Embryonic facial prominence (tissue), 1 donor: ENCODE results near the gene SRPRA.
"Not testable (repeated sequence)": the region's sequence is repeated elsewhere in the genome, so short reads cannot be mapped to it uniquely, and the experiment has no call there.

Experiments used
- DNase-seq: peaks from one replicate; pipeline ENCODE4 v3.0.0-alpha.2; 2016; ENCODE audit errors: extremely low spot score

Gene SRPRA

DNA sequence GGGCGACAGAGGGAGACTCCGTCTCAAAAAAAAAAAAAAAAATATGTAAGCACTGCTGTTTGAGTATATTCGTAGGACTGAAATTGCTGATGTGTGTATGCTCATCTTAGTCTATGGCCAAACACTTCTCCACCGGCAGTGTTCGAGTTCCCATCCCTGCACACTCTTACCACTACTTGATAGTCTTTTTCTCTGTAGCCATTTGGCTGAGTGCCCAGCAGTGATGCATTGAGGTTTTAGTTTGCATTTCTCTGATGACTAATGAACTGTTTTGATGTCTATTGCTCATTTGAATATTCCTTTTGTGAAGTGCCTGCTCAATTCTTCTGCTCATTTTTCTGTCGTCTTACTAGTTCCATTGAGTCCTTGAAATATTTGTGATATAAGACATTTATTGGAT lies 16.1 kb upstream of the SRPRA start:
- DNase-seq = no peak

DNA sequence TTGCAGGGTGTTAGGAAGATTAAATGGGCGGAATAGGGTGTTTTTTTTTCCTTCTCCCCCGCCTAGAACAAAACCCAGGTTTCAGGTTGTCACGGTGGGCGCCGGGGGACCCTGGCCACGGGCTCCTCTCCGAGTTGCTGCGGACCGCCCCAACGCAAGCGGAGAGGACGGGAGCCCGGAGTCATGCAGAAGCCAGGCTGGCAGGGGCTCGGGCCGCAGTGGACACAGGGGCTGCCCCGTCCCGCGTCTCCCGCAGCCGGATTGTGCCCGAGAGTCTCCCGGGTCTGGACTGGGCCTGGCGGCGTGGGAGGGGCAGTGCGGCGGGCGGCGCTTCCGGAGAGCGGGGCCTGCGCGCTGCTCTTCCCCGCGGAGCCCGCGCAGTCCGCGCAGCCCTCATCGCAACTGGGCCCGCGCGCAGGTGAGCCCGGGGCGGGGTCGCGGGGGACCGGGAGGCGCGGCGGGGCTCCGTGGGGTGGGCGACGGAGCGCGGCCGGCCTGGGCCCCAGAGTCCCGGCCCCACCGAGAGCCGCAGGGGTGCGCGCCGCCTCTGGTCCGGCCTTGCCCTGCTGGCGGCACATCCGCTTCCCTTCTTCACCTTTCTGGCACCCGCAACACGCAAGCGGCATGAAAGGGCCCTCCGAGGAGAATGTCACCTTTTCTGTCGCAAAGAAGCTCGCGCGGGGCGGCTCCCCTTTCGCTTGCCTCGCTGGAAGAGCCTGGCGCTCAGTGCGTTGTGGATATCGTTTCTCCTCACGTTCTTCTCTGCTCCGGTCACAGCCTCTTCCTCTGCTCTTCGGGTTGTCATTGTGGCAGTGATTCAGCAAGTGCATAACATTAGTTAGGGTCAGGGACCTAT lies 14.3 kb upstream of the SRPRA start, which contains the start of gene TIRAP:
TSS of gene TIRAP (plus strand) at position 358 of the 856 bp plus-strand sequence. CDS start 7,802 bp downstream, outside the sequence.
- DNase-seq = peak; percentile 70

DNA sequence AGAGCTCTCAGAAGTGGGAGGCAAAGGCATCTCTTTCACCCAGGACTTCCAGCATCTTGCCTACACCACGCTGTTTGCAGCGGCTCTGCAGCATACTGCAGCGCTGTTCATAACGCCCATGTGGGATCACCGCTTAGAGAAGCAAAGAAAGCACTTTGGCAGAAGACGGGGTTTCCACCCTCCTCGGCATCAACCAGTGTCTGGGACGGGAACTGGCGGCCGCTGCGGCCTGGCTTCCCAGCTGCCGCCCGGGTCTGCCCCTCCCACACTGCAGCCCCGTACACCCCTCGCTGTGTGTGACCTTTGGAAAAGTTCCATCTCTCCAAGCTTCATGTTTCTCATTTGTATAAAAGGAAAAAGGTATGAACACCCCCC lies 13.7 kb upstream of the SRPRA start:
- DNase-seq = no peak

DNA sequence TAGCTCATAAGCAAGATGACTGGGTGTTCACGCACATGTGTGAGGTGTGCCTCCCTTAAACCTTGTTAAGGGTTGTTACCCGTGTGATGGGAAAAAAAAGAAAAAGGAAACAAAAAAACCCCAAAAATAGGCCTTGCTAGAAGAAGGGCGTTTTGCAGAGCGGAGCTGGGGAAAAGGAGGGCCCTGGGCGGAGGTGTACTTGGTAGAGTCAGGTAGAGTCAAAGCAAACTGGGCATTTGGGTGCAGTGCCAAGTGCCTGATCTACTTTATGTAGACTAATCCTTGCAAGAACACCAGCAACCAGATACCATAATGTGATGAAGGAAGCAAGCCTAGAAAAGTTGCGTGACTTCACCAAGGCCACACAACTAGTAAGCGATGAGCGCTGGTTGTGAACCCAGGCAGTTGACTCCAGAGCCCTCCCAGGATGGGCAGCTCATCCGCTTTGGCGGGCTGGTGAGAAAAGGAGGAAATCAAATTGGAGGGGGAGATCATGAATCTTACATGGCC lies 13.0 kb upstream of the SRPRA start:
- DNase-seq = no peak

DNA sequence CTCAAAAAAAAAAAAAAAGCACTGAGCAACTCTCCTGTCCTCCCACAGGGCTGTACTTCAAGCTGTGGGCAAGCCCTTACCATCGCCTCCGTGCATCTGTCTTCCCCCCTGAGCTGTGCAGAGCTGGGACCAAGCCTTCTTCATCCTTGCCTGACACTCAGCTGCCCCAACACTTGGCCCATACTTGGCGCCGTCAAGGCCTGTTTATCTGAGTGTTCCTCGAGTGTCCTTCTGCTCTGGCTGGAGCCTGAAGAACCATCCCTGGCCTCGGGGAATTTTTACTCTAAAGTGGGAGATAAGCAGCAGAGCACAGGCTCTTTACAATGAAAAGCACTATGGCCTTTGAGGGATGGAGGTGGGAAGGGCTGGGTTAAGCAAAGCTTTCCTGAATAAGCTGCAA lies 12.6 kb upstream of the SRPRA start:
- DNase-seq = no peak

DNA sequence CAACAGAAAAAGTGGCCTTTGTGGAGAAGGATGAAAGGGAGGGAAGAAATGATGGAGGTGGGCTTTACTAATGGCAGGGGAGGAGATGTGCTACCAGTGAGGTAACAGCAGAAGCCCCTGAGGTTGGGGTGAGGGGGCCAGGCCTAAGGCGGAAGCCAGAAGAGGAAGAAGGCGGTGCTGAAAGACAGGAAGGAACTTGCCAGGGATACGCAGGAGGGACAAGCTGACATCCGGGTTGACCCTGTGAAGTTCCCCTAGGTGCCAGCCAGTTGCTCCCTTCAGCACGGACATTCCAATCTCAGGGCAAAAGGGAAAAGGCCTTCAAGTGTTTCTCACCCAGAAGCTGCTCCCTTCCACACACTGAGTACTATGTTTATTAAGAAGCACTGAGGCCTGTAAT lies 11.9 kb upstream of the SRPRA start:
- DNase-seq = no peak

DNA sequence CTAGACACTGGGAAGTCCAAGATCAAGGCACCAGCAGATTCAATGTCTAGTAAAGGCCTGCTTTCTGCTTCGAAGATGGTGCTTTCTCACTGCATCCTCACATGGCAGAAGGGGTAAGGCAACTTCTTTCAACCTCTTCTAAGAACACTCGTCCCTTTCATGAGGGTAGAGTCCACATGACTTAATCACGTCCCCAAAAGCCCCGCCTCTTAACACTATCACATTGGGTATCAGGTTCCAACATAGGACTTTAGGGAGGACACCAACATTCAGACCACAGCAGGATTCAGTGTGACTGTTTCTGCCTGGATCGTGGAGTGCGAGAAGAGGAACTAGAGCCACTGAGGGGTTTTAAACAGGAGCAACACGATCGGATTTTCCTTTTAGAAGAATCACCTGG lies 10.5 kb upstream of the SRPRA start:
- DNase-seq = no peak

DNA sequence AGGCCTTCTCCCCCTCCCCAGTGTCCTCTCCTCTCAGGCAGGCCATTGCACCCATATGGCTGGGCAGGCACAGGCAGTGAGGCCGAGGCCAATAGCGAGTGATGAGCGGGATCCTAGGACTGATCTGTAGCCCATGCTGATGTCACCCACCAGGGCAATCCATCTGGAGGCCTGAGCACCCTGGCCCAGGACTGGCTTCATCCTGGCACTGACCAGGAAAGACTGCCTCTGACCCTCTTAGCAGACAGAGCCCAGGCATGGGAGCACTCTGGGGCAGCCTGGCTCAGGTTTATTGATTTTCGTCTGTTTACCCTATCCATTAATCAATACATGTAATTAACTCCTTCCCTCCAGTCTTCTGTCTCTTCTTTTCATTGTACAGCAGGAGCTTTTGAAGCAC lies 9.1 kb upstream of the SRPRA start:
- no peak for DNase-seq

DNA sequence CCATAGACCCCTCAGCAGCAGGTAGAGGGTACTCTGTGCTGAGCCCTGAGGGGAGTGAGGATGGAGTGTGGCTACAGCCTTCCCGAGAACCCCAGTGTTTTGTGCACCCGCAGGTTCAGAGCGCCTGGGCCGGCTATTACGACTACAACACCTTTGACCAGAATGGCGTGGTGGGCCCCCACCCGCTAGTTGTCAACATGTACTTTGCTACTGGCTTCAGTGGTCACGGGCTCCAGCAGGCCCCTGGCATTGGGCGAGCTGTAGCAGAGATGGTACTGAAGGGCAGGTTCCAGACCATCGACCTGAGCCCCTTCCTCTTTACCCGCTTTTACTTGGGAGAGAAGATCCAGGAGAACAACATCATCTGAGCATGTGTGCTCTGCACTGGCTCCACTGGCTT lies 8.6 kb upstream of the SRPRA start:
- no peak for DNase-seq

DNA sequence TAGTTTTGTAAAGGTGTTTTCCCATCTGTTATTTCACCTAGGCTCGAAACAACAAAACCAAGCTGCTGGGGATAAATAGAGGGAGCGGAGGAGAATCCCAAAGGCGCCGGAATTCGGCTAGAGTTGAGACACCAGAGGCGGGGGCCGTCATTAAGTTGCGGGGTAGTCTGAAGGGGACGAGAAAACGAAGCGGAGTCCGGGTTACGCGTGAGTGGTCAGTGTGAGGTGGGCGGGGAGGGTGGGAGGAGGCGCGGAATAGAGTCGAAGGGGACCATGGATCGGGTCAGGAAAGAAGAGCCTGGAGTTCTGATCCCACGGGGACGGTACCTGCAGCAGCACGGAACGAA lies 361 bp downstream of the SRPRA start:
- no peak for DNase-seq

DNA sequence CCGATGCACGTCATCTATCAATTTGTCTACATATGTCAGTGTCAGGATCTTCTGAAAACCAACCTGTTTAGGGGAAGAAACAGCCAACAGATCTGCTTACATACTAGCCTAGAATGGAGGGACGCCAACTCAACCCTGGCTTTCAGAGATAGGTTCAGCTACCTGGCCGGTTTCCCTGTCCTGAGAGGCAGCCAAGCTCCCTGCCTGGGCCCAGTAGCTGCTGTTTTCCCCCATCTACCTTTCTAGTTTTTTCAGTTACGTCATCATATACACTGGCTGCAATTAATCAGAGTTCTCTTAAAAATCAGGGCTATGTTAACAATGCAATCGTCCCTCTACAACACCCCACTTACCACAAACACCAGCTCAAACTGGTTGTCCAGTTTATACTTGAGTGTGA lies 1.0 kb downstream of the SRPRA start:
- DNase-seq = no peak

DNA sequence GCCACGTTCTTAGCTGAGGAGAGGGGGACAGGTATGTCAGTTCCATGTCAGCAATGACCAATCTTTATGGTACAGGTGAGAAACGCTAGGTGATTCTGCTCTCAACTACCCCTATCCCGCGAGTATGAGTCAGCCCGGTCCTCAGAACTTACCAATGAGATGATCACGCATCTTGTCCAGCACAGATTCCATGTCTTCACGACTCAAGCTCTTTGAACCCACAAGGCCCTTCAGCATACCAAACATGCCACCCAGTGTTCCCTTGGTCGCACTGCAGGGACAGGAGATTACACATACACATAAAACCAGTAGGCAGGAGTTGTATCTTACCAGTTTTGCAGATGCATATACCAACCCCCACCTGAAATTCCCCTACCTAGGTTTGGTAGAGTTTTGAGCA lies 2.9 kb downstream of the SRPRA start:
- no peak for DNase-seq

DNA sequence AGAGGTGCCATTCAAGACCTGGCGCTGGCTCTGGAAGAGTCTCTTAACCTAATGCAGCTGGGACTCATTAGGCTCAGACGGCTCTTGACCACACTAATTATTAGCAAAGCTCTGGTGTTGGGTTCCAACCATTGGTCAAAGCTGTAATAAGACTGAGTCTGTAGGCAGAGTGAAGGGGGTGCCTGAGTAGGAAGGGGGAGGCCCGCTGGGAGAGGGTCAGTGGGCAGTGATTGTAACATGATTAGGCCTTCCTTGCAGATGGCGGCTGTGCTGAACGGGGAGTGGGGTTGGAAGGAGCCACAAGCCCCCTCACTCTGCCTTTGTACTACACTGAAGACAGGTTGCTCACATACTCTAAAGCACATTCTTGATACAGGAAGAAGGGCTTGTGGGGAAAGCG lies 5.2 kb downstream of the SRPRA start:
- no peak for DNase-seq

DNA sequence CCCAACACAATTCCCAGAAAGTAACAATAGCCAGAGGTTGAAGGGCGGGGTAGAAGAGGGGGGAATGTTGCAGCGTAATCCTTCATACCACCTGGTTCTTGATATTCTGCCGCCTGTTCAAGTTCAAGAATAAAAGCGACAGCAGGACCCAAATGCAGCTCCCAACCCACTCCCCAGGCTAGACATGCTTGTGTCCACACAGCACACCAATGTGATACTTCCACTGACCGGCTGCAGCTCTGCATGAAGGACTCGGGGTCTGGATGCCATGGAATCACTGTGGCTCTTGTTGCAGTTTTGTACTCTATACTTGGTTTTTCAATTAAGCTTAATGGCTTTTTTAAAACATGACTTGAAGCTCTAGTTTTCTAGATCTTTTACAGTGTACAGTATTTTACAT lies 6.5 kb downstream of the SRPRA start:
- DNase-seq = no peak

DNA sequence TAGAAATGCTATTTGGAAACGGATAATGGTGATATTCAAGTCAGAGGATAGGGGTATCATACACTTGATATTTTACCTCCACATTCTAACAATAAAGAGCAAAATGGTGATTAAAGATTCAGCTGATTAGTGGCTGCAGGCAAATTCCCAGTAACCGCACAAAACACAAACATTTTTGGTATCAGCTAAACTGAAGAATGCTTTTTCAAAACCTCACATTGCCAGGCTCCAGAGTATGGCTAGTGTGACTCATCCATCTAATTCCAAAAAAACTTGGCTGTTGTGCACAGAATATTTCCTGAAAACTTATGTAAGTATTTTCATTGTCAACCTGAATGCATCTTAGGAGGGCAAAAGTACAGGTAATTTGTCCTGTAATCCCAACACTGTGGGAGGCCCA lies 10.9 kb downstream of the SRPRA start:
- no peak for DNase-seq

DNA sequence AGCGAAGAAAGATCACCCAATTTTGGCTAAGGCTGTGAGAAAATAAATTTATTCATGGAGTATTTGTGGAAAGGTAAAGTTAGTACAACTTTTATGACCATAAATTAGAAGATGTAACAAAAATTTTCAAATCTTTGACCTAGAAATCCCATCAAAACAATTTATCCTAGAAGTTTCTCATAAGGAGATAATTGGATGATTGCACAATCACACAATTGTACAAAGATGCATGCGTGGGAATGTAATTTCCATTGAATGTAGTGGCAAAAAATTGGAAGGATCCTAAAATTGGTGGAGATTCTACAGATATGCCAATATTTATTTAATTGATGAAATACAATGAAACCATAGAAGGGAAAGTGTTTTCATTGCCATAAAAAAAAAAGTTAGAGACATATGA lies 11.6 kb downstream of the SRPRA start:
- no peak for DNase-seq

DNA sequence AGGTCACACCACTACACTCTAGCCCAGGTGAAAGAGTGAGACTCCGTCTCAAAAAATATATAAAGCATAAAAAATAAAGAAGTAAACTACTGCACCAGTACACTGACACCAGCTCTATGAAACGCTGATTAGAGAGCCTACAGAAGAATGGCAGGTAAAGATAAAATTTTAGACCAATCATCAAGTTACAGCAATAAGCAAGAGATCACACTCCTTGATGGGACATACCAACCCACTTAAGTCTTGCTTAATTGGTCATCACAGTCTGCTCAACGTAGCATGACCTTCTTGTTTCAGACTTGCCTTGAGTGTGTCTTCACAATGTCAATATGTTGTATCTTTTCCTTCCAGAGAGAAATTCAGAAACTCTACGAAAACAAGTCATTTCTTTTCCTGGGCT lies 12.5 kb downstream of the SRPRA start:
- DNase-seq = no peak

DNA sequence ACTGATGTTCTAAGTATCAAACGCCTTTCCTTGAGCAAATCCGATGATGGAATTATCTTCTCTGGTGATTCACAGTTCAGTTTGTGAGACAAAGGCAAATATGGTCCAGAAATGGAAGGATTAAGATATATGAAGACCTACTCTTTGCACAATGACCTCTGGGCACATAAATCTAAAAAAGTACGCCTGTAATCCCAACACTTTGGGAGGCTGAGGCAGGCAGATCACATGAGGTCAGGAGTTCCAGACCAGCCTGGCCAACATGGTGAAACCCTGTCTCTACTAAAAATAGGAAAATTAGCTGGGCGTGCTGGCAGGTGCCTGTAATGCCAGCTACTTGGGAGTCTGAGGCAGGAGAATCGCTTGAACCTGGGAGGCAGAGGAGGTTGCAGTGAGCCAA lies 13.2 kb downstream of the SRPRA start:
- not testable (repeated sequence) for DNase-seq

DNA sequence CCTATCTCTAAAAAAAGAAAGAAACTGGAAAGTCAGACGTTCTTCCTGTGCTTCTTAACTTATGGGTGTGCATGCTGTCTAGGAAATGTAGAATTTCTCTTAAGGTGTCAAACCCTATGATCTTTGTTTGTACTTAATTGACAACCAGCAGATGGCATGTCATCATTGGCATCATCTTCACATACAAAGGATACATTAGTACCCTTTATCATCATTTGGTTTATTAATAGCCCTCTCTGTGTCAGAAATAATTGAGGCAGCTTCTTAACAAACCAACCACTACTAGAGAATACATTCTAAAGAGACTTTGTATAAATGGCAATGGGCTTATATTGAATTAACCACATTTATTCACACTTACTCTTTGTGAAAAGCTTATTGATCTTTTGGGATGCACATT lies 13.9 kb downstream of the SRPRA start:
- no peak for DNase-seq

DNA sequence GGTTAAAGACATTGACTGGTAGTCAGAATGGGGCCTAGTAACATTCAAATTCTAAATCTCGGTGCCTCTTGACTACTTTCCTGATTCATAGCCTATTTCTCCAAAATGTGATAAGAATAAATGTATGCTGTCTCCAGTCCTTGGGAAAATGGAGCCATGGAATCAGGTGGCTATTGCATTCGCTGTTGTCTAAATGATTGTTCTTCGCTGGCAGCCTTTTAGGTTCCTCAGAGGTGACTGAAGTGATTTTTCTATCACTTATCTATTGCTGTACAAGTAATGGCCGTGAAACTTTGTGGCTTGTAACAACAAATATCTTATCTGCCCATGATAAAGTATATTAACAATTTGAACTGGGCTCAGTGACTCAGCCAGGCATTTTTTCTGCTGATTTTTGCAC lies 15.4 kb downstream of the SRPRA start:
- DNase-seq = no peak

DNA sequence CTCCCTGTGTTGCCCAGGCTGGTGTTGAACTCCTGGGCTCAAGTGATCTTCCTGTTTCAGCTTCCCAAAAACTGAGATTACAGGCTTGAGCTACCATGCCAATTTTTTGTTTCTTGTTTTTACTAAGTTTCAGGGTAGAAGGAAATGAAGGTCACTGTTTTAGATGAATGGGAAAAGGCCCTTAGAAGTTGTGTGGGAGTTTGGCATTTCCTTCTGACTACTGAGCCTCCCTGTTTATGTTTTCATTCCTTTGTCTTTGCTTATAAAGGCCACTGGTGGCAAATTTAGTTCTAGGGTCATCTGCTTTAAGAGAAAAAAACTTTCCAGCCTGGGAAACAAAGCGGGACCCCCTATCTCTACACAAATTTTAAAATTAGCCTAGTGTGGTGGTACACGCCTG lies 22.1 kb downstream of the SRPRA start:
- no peak for DNase-seq

DNA sequence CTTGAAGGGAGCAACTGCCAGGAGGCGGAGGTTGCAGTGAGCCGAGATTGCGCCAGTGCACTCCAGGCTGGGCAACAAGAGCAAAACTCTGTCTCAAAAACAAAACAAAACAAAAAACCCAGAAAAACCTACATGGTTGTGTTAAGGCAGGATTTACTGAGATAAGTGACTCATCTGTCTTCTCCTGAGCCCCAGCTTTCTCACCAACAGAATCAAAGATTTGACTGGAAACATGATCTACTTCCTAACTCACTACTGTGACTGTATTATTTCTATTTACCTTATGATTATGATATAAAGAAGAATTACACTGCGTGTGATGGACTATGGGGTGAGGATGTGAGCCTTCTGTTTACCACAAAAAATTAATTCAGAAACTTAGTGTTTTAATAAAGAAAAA lies 35.3 kb downstream of the SRPRA start:
- no peak for DNase-seq

DNA sequence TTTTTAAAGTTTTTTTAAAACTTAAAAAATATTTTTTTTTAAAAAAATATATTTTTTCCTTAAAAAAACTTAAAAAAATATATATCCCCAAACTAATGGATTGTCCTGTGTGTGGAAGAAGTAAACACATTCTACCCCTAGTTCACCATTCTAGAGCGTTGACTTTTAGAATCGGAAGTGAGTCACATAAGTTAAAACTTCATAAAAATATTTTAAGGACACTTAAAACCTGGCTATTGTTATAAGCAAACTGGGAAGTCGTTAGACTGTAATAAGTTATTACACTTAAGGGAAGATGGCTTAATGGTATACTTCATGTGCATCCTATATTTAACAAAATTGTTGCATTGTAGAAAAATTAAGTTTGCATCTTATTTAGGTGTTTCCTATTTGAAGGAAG lies 36.0 kb downstream of the SRPRA start:
- DNase-seq = no peak
